Hair follicle dermal papilla cell (primary cell): ENCODE measurements around the gene PLEKHO2. TPM values are rescaled to one million over a fixed set of nuclear protein-coding genes. Genes with fewer than 3 reads are reported as not detected.

Experiments
- total RNA-seq: library from RNA; depleted of rRNA; stranded (reverse); fragments of >200 nt; gene quantifications from 2 replicates; pipeline ENCODE4 v1.2.3, GENCODE V29; 2012

PLEKHO2 gene, protein sequence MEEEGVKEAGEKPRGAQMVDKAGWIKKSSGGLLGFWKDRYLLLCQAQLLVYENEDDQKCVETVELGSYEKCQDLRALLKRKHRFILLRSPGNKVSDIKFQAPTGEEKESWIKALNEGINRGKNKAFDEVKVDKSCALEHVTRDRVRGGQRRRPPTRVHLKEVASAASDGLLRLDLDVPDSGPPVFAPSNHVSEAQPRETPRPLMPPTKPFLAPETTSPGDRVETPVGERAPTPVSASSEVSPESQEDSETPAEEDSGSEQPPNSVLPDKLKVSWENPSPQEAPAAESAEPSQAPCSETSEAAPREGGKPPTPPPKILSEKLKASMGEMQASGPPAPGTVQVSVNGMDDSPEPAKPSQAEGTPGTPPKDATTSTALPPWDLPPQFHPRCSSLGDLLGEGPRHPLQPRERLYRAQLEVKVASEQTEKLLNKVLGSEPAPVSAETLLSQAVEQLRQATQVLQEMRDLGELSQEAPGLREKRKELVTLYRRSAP
- 72.4 and 108 TPM in 2 replicates for total RNA-seq

GRCh38 chr15:64841344-64842095 lies at the start of gene PLEKHO2:
TSS of gene PLEKHO2 (plus strand) at chr15:64841915. CDS start at chr15:64842017, 102 bp downstream.

GRCh38 chr15:64825431-64826294 lies 16.1 kb upstream of the PLEKHO2 start, which contains the start of gene PIF1:
TSS of gene PIF1 (minus strand) at chr15:64825647. CDS start at chr15:64824335, 1,312 bp downstream.

DNA sequence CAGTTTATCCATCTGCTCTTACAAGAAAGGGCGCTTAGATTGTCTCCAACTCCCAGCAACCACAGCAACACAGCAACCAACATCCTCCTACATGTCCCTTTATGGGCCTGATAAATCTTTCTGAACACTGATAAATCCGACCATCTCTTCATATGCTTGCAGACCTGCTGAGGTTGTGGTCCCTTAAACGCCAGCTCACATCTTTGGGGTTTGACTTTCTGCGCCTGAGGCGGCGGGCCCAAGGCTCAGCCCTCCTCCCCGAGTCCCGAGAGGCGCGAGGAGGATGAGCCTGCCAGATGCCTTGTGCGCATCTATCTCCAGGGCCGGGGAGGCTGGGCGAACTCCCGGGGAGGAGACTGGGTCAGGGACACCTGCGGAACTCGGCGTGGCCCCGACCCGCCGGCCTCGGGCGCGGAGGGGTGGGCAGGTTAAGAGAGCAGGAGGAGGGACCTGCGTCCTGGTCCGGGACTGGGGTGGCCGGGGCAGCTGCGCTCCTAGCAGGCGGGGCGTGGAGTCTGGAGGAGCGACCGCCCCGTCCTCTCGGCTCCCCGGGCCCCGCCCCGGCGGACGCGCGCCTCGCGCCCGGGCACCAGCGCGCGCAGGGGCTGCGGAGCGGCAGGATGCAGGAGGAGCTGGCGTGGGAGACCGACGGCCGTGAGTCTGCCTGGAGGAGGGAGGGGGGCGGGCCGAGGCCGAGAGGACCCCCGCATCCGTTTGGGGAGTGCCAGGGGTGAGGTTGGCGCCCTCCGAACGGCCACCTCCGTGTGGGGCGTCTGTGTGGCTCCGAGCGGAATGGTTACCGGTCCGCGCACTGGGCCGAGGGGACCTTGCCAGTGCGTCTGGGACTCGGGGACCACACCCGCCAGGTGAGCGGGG lies 69.8 kb downstream of the PLEKHO2 start, which contains the start of gene ANKDD1A:
Gene ANKDD1A (plus strand): TSS at position 592 of the 876 bp plus-strand sequence. CDS start 29 bp downstream, at position 621.

Other genes with a start within 250 kb of the PLEKHO2 start
- gene RBPMS2, start 66.3 kb upstream of the PLEKHO2 start, total RNA-seq: not detected in 2 replicates
- gene PIF1, start 16.3 kb upstream of the PLEKHO2 start, total RNA-seq: 3.6 and 8.4 TPM in 2 replicates
- 7.0 and 13.5 TPM in 2 replicates for gene ANKDD1A, start 70.0 kb downstream of the PLEKHO2 start, total RNA-seq
- gene SPG21, start 148.0 kb downstream of the PLEKHO2 start, total RNA-seq: 92.3 and 103 TPM in 2 replicates
- 21.5 and 24.3 TPM in 2 replicates for gene MTFMT, start 187.7 kb downstream of the PLEKHO2 start, total RNA-seq
- not detected in 2 replicates for gene SLC51B, start 203.5 kb downstream of the PLEKHO2 start, total RNA-seq
- gene RASL12, start 226.1 kb downstream of the PLEKHO2 start, total RNA-seq: 8.3 and 10.2 TPM in 2 replicates
- gene KBTBD13, start 234.8 kb downstream of the PLEKHO2 start, total RNA-seq: not detected in 2 replicates